Adrenal gland (tissue), 5 donors: ENCODE measurements around the gene KRCC1.

ENCODE experiments used
- POLR2A ChIP-seq, 2 donors: fragments of 450-650 bp; IDR thresholded peaks; one replicate each; pipeline ENCODE4 v1.6.1; 2017; ENCODE audit warnings: antibody characterized with exemption in 2 of 2, mild to moderate bottlenecking in 2 of 2, moderate library complexity in 1 of 2
- TF ChIP-seq, protein P1 (sequence below), 6 experiments: fragments of 450-650 bp in 4 of 6; fragments of 200-600 bp in 2 of 6; sonication (generic) in 1 of 6; IDR thresholded peaks; 1 replicate in 5 of 6; 2 replicates in 1 of 6; pipeline versions ENCODE4 v1.5.1 to v1.8.0; 2016 to 2021; ENCODE audit warnings: antibody characterized with exemption in 6 of 6, mild to moderate bottlenecking in 2 of 6, moderate library complexity in 1 of 6
- donor health status: DM: no; HTN: no; CAD: no.

DNA sequence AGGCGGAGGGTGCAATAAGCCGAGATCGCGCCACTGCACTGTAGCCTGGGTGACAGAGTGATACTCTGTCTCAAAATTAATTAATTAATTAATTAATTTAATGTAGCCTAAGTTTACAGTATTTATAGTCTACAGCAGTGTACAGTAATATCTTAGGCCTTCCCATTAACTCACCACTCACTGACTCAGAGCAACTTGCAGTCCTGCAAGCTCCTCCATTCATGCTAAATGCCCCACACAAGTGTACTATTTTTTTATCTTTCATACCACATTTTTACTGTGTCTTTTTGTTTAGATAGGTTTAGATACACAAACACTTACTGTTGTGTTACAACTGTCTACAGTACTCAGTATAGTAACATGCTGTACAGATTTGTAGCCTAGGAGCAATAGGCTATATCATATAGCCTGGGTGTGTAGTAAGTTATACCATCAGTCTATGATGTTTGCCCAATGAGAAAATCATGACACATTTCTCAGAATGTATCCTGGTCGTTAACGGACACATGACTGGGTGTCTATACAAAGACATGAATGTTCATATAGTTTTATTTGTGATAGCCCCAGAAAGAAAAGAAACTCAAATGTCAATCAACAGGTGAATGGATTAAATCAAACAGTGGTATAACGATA is 23.4 kb downstream of the KRCC1 start:
- no peak for TF ChIP-seq POLR2A (IDR thresholded peaks at IDR 0.05)
- TF ChIP-seq, protein P1, sequence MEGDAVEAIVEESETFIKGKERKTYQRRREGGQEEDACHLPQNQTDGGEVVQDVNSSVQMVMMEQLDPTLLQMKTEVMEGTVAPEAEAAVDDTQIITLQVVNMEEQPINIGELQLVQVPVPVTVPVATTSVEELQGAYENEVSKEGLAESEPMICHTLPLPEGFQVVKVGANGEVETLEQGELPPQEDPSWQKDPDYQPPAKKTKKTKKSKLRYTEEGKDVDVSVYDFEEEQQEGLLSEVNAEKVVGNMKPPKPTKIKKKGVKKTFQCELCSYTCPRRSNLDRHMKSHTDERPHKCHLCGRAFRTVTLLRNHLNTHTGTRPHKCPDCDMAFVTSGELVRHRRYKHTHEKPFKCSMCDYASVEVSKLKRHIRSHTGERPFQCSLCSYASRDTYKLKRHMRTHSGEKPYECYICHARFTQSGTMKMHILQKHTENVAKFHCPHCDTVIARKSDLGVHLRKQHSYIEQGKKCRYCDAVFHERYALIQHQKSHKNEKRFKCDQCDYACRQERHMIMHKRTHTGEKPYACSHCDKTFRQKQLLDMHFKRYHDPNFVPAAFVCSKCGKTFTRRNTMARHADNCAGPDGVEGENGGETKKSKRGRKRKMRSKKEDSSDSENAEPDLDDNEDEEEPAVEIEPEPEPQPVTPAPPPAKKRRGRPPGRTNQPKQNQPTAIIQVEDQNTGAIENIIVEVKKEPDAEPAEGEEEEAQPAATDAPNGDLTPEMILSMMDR (IDR thresholded peaks at IDR 0.05): no peak
